Naive thymus-derived CD4-positive, alpha-beta T cell (primary cell): ENCODE results near the gene P2RY2. TPM values are rescaled to one million over a fixed set of nuclear protein-coding genes. Genes with fewer than 3 reads are reported as not detected.
A peak's percentile ranks its signal among the peaks of the same experiment; 100 is the strongest.
"Not testable (repeated sequence)": the region's sequence is repeated elsewhere in the genome, so short reads cannot be mapped to it uniquely, and the experiment has no call there.

Source experiments
- ATAC-seq: fragments of 150-1000 bp; cut with Tn5 transposase; 2 replicates; pipeline ENCODE4 v1.10.0; 2021; ENCODE audit warnings: mild to moderate bottlenecking, moderate library complexity
- CTCF ChIA-PET: fragments of 350-600 bp; sonication (Branson Sonifier 250); formaldehyde crosslinking; loops from one replicate; lab custom pipeline; 2021; ENCODE audit warnings: antibody characterized with exemption; lab: Charles Lee
- POLR2A ChIA-PET: fragments of 350-600 bp; sonication (Branson Sonifier 250); formaldehyde crosslinking; loops from one replicate; lab custom pipeline; 2021; ENCODE audit warnings: antibody characterized with exemption, inconsistent platforms; lab: Charles Lee
- DNase-seq, 9 donors: peaks; one replicate each; pipeline versions ENCODE4 v3.0.0 to v3.0.0-alpha.2; 2020 to 2022; ENCODE audit warnings: mixed read lengths in 1 of 9
- H3K27ac ChIP-seq: one replicate; pipeline ENCODE4 v1.7.0; 2013; ENCODE audit warnings: mild to moderate bottlenecking, low read depth, low read length, moderate library complexity
- H3K27me3 ChIP-seq, 2 donors: one replicate each; pipeline ENCODE4 v1.7.0; 2013; ENCODE audit warnings: low read length in 2 of 2, mild to moderate bottlenecking in 2 of 2, moderate library complexity in 2 of 2; ENCODE audit not compliant: control insufficient read depth in 2 of 2, insufficient read depth in 2 of 2
- H3K36me3 ChIP-seq, 3 experiments: 1 replicate in 2 of 3; 2 replicates in 1 of 3; pipeline ENCODE4 v1.7.0; 2013; ENCODE audit warnings: low read length in 3 of 3, mild to moderate bottlenecking in 3 of 3, moderate library complexity in 1 of 3; ENCODE audit not compliant: insufficient read depth in 3 of 3, control insufficient read depth in 2 of 3
- H3K4me1 ChIP-seq, 2 donors: one replicate each; pipeline ENCODE4 v1.7.0; 2013; ENCODE audit warnings: low read length in 2 of 2, mild to moderate bottlenecking in 2 of 2, moderate library complexity in 1 of 2; ENCODE audit not compliant: control insufficient read depth in 2 of 2, insufficient read depth in 2 of 2
- H3K4me3 ChIP-seq: 2 replicates; pipeline ENCODE4 v1.7.0; 2013; ENCODE audit warnings: mild to moderate bottlenecking, low read length
- H3K9me3 ChIP-seq, 3 experiments: 1 replicate in 2 of 3; 2 replicates in 1 of 3; pipeline ENCODE4 v1.7.0; 2013; ENCODE audit warnings: low read length in 3 of 3; ENCODE audit not compliant: control insufficient read depth in 2 of 3
- H3K27ac Mint-ChIP-seq, 9 donors: one replicate each; pipeline ENCODE4 v1.8.0; 2020 to 2022; ENCODE audit warnings: mixed read lengths in 9 of 9, mild to moderate bottlenecking in 8 of 9, moderate library complexity in 5 of 9, inconsistent platforms in 2 of 9
- H3K27me3 Mint-ChIP-seq, 5 donors: one replicate each; pipeline ENCODE4 v1.8.0; 2021 to 2022; ENCODE audit warnings: mixed read lengths in 5 of 5, mild to moderate bottlenecking in 1 of 5
- H3K36me3 Mint-ChIP-seq, 5 donors: one replicate each; pipeline ENCODE4 v1.8.0; 2020 to 2022; ENCODE audit warnings: mixed read lengths in 5 of 5, mild to moderate bottlenecking in 3 of 5, inconsistent platforms in 1 of 5
- H3K4me1 Mint-ChIP-seq, 7 donors: one replicate each; pipeline ENCODE4 v1.8.0; 2020 to 2022; ENCODE audit warnings: mixed read lengths in 7 of 7, mild to moderate bottlenecking in 3 of 7, inconsistent platforms in 1 of 7
- H3K4me3 Mint-ChIP-seq, 10 donors: one replicate each; pipeline ENCODE4 v1.8.0; 2020 to 2022; ENCODE audit warnings: mild to moderate bottlenecking in 10 of 10, mixed read lengths in 10 of 10, moderate library complexity in 6 of 10, inconsistent platforms in 2 of 10
- H3K9me3 Mint-ChIP-seq, 11 donors: one replicate each; pipeline ENCODE4 v1.8.0; 2020 to 2022; ENCODE audit warnings: mixed read lengths in 11 of 11, mild to moderate bottlenecking in 4 of 11, inconsistent platforms in 1 of 11, moderate library complexity in 1 of 11
- intact Hi-C, 2 donors: fragments of 100-400 bp; cut with micrococcal nuclease; formaldehyde crosslinking; loops; one replicate each; pipeline ENCODE4 v1.15.1; 2023
- polyA plus RNA-seq, 2 donors: library from polyadenylated mRNA; unstranded; fragments of 300-500 nt; fragmentation: Illumina TruSeq; gene quantifications; one replicate each; pipeline ENCODE4 v1.2.3, GENCODE V29; 2021
- total RNA-seq, 6 experiments: library from RNA in 5 of 6; stranded (reverse) in 5 of 6; gene quantifications; 1 replicate in 5 of 6; 2 replicates in 1 of 6; pipeline ENCODE4 v1.2.3 and lab custom pipeline; 2021 to 2026

Gene P2RY2
- total and polyA plus RNA-seq, 7 experiments from 2014 or later, result 0.90 to 5.3 TPM; not detected in 5

GRCh38 chr11:73269459-73270015 lies 51.5 kb downstream of the P2RY2 start:
- H3K36me3 ChIP-seq, result no peaks in the 10 kb centered on the region
- Mint-ChIP-seq H3K9me3 (no peaks in the 10 kb centered on the region), H3K4me1 (peaks cover 0 to 4% (median 0%) of the 10 kb centered on the region in 7 donors), H3K36me3 (no peaks in the 10 kb centered on the region), H3K27me3 (peaks cover 14 to 41% (median 19%) of the 10 kb centered on the region in 5 donors), H3K27ac (no peak overlapping the region), H3K4me3 (no peak overlapping the region)
- H3K4me3 ChIP-seq, result no peak overlapping the region
- intact Hi-C loops, result no loop called here
- no peaks in the 10 kb centered on the region for H3K27me3 ChIP-seq
- CTCF ChIA-PET, result no interaction called here
- no peak overlapping the region for H3K27ac ChIP-seq
- no peak for ATAC-seq
- no peaks in the 10 kb centered on the region for H3K4me1 ChIP-seq
- POLR2A ChIA-PET, result no interaction called here
- no peak for DNase-seq
- H3K9me3 ChIP-seq, result no peaks in the 10 kb centered on the region

GRCh38 chr11:73270016-73270854 lies 52.2 kb downstream of the P2RY2 start:
- Mint-ChIP-seq H3K27me3 (peaks cover 7 to 39% (median 12%) of the 10 kb centered on the region in 5 donors), H3K36me3 (no peaks in the 10 kb centered on the region), H3K27ac (no peak overlapping the region), H3K4me1 (peaks cover 0 to 4% (median 0%) of the 10 kb centered on the region in 7 donors), H3K4me3 (no peak overlapping the region), H3K9me3 (no peaks in the 10 kb centered on the region)
- intact Hi-C loops, result no loop called here
- no peak overlapping the region for H3K4me3 ChIP-seq
- no peak overlapping the region for H3K27ac ChIP-seq
- H3K36me3 ChIP-seq, result no peaks in the 10 kb centered on the region
- peak; percentile 44 for ATAC-seq
- no peak for DNase-seq
- H3K9me3 ChIP-seq, result no peaks in the 10 kb centered on the region
- H3K27me3 ChIP-seq, result no peaks in the 10 kb centered on the region
- ChIA-PET CTCF (no interaction called here), POLR2A (no interaction called here)
- no peaks in the 10 kb centered on the region for H3K4me1 ChIP-seq

GRCh38 chr11:73270855-73271477 lies 52.9 kb downstream of the P2RY2 start:
- intact Hi-C loops, result no loop called here
- H3K9me3 ChIP-seq, result no peaks in the 10 kb centered on the region
- ChIA-PET CTCF (no interaction called here), POLR2A (no interaction called here)
- Mint-ChIP-seq H3K27me3 (peaks cover 3 to 38% (median 6%) of the 10 kb centered on the region in 5 donors), H3K36me3 (no peaks in the 10 kb centered on the region), H3K27ac (no peak overlapping the region), H3K9me3 (no peaks in the 10 kb centered on the region), H3K4me3 (no peak overlapping the region), H3K4me1 (peaks cover 0 to 4% (median 0%) of the 10 kb centered on the region in 7 donors)
- ATAC-seq, result no peak
- H3K27me3 ChIP-seq, result no peaks in the 10 kb centered on the region
- no peak overlapping the region for H3K27ac ChIP-seq
- H3K4me1 ChIP-seq, result no peaks in the 10 kb centered on the region
- H3K36me3 ChIP-seq, result no peaks in the 10 kb centered on the region
- no peak for DNase-seq
- no peak overlapping the region for H3K4me3 ChIP-seq

GRCh38 chr11:73271478-73271865 lies 53.4 kb downstream of the P2RY2 start:
- CTCF ChIA-PET, H3K27ac ChIP-seq, H3K4me3 ChIP-seq, H3K27me3 ChIP-seq, ATAC-seq, intact Hi-C loops, H3K4me3 Mint-ChIP-seq, H3K9me3 Mint-ChIP-seq, H3K4me1 ChIP-seq, DNase-seq, H3K36me3 ChIP-seq, H3K9me3 ChIP-seq, POLR2A ChIA-PET, H3K36me3 Mint-ChIP-seq, H3K4me1 Mint-ChIP-seq: not testable (repeated sequence)
- Mint-ChIP-seq H3K27ac (peak overlapping the region in 1 of 9 donors; percentile 72), H3K27me3 (peaks cover 0 to 35% (median under 1%) of the 10 kb centered on the region in 5 donors)

GRCh38 chr11:73271936-73272679 lies 54.0 kb downstream of the P2RY2 start, which contains the start of gene P2RY6:
TSS of gene P2RY6 (plus strand) at chr11:73272338. CDS start at chr11:73296519, 24,181 bp downstream.
- intact Hi-C loops, result no loop called here
- CTCF ChIA-PET, result interaction anchor here (0.6 kb wide), 1 partner anchor 299 kb away, joined by 3 read pairs; no protein-coding TSS in a partner anchor
- Histone ChIP-seq H3K9me3 (no peaks in the 10 kb centered on the region), H3K27ac (no peak within 1 kb of the TSS), H3K4me1 (no peaks in the 10 kb centered on the region), H3K36me3 (no peaks in the 10 kb centered on the region), H3K4me3 (no peak within 1 kb of the TSS), H3K27me3 (no peaks in the 10 kb centered on the region)
- no peaks in the 10 kb centered on the region for H3K9me3 Mint-ChIP-seq
- peaks cover 0 to 35% (median 0%) of the 10 kb centered on the region in 5 donors for H3K27me3 Mint-ChIP-seq
- peaks cover 0 to 4% (median 0%) of the 10 kb centered on the region in 7 donors for H3K4me1 Mint-ChIP-seq
- H3K36me3 Mint-ChIP-seq, result no peaks in the 10 kb centered on the region
- no peak for DNase-seq
- peak within 1 kb of the TSS in 1 of 9 donors; percentile 72 for H3K27ac Mint-ChIP-seq
- no peak within 1 kb of the TSS for H3K4me3 Mint-ChIP-seq
- POLR2A ChIA-PET, result no interaction called here
- peak; percentile 75 for ATAC-seq

GRCh38 chr11:73272680-73273038 lies 54.6 kb downstream of the P2RY2 start:
- no peak for ATAC-seq
- Mint-ChIP-seq H3K4me3 (no peak overlapping the region), H3K27ac (no peak overlapping the region), H3K27me3 (peaks cover 0 to 30% (median 0%) of the 10 kb centered on the region in 5 donors), H3K9me3 (no peaks in the 10 kb centered on the region), H3K4me1 (peaks cover 0 to 4% (median 0%) of the 10 kb centered on the region in 7 donors), H3K36me3 (no peaks in the 10 kb centered on the region)
- intact Hi-C loops, result no loop called here
- POLR2A ChIA-PET, result no interaction called here
- CTCF ChIA-PET, result interaction anchor here (0.6 kb wide), 1 partner anchor 300 kb away, joined by 3 read pairs; no protein-coding TSS in a partner anchor
- Histone ChIP-seq H3K36me3 (no peaks in the 10 kb centered on the region), H3K4me1 (no peaks in the 10 kb centered on the region), H3K4me3 (no peak overlapping the region), H3K27me3 (no peaks in the 10 kb centered on the region), H3K9me3 (no peaks in the 10 kb centered on the region), H3K27ac (no peak overlapping the region)
- DNase-seq, result no peak
